Fibroblast of skin of right biceps (primary cell): ENCODE data around the gene PCDHB11.
"Not testable (repeated sequence)": the region's sequence is repeated elsewhere in the genome, so short reads cannot be mapped to it uniquely, and the experiment has no call there.

ENCODE experiments used
- DNase-seq: peaks from one replicate; pipeline ENCODE4 v3.0.0-alpha.2; 2013

PCDHB11 gene

DNA sequence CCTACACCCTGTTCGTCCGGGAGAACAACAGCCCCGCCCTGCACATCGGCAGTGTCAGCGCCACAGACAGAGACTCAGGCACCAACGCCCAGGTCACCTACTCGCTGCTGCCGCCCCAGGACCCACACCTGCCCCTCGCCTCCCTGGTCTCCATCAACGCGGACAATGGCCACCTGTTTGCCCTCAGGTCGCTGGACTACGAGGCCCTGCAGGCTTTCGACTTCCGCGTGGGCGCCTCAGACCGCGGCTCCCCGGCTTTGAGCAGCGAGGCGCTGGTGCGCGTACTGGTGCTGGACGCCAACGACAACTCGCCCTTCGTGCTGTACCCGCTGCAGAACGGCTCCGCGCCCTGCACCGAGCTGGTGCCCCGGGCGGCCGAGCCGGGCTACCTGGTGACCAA is 10.7 kb upstream of the PCDHB11 start:
- DNase-seq, result not testable (repeated sequence)

GRCh38 chr5:141189131-141189530 is 10.3 kb upstream of the PCDHB11 start:
- DNase-seq, result not testable (repeated sequence)

GRCh38 chr5:141192110-141192725 is 7.2 kb upstream of the PCDHB11 start, which contains the start of gene PCDHB10:
Gene PCDHB10, plus strand, starts transcription at chr5:141192353. Its CDS starts 200 bp downstream, at chr5:141192553.
- no peak for DNase-seq

- not testable (repeated sequence) for DNase-seq
These were observed 5.1 kb upstream of the PCDHB11 start for GRCh38 chr5:141194332-141194731.

DNA sequence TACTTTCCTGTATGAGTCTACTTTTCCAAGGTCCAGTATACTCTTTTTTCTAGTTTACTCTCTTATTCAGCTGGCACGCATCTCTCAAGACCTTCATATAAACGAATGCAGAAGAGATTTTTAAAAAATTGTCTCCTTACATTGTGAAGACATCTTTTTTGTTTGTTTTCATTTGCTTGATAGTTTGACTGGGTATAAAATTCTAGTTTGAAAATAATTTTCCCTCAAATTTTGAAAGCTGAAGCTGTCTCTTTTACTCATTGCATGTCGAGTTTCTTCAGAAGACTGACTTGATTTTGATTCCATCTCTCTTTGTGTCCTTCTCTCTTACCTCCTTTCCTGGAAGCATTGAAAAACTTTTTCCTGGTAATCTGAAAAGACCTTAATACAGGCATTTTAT is 3.1 kb upstream of the PCDHB11 start:
- no peak for DNase-seq

- DNase-seq, result not testable (repeated sequence)
These were observed 1.7 kb downstream of the PCDHB11 start for GRCh38 chr5:141201126-141201525.

GRCh38 chr5:141201646-141202045 is 2.2 kb downstream of the PCDHB11 start:
- DNase-seq, result not testable (repeated sequence)

GRCh38 chr5:141208478-141208877 is 9.1 kb downstream of the PCDHB11 start, which contains the start of gene PCDHB12:
Gene PCDHB12, plus strand, starts transcription at chr5:141208719. Its CDS starts 189 bp downstream, at chr5:141208908.
- no peak for DNase-seq

DNA sequence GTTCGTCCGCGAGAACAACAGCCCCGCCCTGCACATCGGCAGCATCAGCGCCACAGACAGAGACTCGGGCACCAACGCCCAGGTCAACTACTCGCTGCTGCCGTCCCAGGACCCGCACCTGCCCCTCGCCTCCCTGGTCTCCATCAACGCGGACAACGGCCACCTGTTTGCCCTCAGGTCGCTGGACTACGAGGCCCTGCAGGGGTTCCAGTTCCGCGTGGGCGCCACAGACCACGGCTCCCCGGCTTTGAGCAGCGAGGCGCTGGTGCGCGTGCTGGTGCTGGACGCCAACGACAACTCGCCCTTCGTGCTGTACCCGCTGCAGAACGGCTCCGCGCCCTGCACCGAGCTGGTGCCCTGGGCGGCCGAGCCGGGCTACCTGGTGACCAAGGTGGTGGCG is 10.9 kb downstream of the PCDHB11 start:
- not testable (repeated sequence) for DNase-seq

GRCh38 chr5:141210849-141211248 is 11.4 kb downstream of the PCDHB11 start:
- DNase-seq, result not testable (repeated sequence)

DNA sequence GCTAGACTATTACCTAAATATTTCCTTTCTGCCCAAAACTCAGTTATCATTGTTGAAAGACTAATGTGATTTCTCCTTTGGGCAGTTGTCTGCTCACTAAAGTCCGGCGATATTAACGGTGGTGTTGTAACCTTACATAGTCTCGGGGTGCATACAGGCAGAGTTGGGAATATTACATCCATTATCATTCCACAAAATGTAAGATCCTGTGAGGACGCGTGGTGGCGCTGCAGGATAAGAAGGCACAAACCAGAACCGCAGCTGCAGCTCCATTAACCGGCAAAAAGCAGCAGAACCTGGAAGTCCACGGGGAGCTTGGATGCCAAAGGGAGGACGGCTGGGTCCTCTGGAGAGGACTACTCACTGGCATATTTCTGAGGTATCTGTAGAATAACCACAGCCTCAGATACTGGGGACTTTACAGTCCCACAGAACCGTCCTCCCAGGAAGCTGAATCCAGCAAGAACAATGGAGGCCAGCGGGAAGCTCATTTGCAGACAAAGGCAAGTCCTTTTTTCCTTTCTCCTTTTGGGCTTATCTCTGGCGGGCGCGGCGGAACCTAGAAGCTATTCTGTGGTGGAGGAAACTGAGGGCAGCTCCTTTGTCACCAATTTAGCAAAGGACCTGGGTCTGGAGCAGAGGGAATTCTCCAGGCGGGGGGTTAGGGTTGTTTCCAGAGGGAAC is 14.4 kb downstream of the PCDHB11 start, which contains the start of gene PCDHB13:
PCDHB13 (plus strand) TSS at position 264 of the 684 bp plus-strand sequence; CDS start at position 469, 205 bp downstream.
- peak; percentile 5 for DNase-seq

DNA sequence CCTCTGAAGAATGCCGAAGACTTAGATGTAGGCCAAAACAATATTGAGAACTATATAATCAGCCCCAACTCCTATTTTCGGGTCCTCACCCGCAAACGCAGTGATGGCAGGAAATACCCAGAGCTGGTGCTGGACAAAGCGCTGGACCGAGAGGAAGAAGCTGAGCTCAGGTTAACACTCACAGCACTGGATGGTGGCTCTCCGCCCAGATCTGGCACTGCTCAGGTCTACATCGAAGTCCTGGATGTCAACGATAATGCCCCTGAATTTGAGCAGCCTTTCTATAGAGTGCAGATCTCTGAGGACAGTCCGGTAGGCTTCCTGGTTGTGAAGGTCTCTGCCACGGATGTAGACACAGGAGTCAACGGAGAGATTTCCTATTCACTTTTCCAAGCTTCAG is 15.2 kb downstream of the PCDHB11 start:
- not testable (repeated sequence) for DNase-seq

DNA sequence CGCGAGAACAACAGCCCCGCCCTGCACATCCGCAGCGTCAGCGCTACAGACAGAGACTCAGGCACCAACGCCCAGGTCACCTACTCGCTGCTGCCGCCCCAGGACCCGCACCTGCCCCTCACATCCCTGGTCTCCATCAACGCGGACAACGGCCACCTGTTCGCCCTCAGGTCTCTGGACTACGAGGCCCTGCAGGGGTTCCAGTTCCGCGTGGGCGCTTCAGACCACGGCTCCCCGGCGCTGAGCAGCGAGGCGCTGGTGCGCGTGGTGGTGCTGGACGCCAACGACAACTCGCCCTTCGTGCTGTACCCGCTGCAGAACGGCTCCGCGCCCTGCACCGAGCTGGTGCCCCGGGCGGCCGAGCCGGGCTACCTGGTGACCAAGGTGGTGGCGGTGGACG is 16.1 kb downstream of the PCDHB11 start:
- not testable (repeated sequence) for DNase-seq

GRCh38 chr5:141216035-141216434 is 16.6 kb downstream of the PCDHB11 start:
- DNase-seq, result not testable (repeated sequence)

DNA sequence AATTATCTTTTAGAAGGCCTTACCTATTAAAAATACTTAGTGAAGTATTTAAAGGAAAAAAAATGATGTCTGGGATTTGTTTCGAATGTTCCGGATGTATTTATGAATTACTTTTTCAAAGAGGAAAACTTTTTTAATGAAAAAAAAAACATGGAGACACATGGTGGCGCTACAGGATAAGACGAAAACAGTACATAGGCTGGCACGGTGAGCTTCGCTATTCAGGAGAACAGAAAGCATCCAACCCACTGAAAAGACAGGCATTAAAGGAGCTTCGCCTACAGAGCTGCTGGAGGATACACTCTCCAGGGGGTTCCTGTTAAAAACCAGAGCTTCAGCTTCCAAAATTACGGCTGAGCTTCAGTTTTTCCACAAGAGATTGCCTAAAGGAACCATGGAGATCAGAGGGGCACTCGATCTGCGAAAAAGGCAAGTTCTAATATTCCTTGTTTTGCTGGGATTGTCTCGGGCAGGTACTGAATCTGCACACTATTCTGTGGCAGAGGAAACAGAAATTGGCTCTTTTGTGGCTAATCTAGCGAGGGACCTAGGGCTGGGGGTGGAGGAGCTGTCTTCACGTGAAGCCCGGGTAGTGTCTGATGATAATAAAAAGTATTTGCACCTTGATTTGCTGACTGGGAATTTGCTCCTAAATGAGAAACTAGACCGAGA is 23.8 kb downstream of the PCDHB11 start, which contains the start of gene PCDHB14:
PCDHB14 (plus strand) TSS at position 232 of the 672 bp plus-strand sequence; CDS start at position 395, 163 bp downstream.
- DNase-seq, result peak; percentile 3

DNA sequence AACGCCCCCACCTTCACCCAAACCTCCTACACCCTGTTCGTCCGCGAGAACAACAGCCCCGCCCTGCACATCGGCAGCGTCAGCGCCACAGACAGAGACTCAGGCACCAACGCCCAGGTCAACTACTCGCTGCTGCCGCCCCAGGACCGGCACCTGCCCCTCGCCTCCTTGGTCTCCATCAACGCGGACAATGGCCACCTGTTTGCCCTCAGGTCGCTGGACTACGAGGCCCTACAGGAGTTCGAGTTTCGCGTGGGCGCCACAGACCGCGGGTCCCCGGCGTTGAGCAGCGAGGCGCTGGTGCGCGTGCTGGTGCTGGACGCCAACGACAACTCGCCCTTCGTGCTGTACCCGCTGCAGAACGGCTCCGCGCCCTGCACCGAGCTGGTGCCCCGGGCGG is 25.4 kb downstream of the PCDHB11 start:
- not testable (repeated sequence) for DNase-seq

DNA sequence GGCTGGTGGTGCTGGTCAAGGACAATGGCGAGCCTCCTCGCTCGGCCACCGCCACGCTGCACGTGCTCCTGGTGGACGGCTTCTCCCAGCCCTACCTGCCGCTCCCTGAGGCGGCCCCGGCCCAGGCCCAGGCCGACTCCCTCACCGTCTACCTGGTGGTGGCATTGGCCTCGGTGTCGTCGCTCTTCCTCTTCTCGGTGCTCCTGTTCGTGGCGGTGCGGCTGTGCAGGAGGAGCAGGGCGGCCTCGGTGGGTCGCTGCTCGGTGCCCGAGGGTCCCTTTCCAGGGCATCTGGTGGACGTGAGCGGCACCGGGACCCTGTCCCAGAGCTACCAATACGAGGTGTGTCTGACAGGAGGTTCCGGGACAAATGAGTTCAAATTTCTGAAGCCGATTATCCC is 26.0 kb downstream of the PCDHB11 start:
- DNase-seq, result not testable (repeated sequence)

DNA sequence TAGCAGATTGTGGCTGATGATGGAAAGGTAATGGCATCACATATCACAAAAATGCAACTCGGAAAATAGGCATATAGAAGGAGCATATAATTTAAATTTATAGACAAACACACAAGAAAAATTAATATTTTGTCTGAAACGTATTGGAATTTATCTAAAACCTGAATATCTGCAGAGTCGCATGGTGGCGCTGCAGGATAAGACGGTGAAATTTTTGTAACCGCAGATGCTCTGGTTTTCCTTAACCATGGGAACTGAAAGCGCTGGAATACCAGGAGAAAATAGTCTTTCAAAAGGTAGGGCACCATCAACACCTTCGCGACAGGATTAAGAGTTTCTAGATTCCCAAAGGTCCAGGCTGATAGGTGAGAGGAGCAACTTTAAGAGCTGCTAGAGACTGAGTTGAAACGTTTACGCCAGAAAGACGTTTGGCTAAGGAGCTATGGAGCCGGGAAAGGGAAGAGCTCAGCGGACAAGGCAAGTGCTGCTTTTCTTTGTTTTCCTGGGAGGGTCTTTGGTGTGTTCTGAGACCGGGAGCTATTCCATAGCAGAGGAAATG is 34.8 kb downstream of the PCDHB11 start:
- DNase-seq, result no peak

GRCh38 chr5:141235922-141236321 is 36.5 kb downstream of the PCDHB11 start:
- not testable (repeated sequence) for DNase-seq

DNA sequence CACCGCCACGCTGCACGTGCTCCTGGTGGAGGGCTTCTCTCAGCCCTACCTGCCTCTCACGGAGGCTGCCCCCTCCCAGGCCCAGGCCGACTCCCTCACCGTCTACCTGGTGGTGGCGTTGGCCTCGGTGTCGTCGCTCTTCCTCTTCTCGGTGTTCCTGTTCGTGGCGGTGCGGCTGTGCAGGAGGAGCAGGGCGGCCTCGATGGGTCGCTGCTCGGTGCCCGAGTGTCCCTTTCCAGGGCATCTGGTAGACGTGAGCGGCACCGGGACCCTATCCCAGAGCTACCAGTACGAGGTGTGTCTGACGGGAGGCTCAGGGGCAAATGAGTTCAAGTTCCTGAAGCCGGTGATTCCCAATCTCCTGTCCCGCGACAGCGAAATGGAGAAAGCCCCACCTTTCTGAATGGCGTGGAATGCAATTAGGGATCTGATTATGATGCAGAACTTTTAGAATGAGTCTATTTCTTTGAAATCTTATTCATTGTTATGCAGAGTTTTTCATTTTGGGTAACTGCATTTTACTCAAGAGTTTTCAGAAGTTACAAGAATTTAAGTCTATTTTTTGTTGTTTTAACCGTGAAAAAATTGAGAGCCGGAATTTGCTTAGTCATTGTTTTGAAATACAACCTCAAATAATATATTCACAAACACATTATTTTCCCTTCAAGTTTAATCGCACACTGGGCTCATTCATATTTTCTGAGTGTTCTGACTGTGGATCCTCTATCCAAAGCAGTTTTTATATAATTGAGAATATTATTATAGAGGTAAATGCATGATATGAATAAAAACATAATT is 37.3 kb downstream of the PCDHB11 start:
- no peak for DNase-seq

DNA sequence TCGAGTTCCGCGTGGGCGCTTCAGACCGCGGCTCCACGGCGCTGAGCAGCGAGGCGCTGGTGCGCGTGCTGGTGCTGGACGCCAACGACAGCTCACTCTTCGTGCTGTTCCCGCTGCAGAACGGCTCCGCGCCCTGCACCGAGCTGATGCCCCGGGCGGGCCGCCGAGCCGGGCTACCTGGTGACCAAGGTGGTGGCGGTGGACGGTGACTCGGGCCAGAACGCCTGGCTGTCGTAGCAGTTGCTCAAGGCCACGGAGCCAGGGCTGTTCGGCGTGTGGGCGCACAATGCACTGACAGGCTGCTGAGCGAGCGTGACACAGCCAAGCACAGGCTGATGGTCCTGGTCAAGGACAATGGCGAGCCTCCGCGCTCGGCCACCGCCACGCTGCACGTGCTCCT is 42.1 kb downstream of the PCDHB11 start:
- DNase-seq, result no peak

GRCh38 chr5:141245250-141245717 is 45.9 kb downstream of the PCDHB11 start, which contains the start of gene PCDHB15:
Gene PCDHB15, plus strand, starts transcription at chr5:141245395. Its CDS starts 184 bp downstream, at chr5:141245579.
- no peak for DNase-seq
